SU-DHL-6 (cell line): ENCODE results near the gene TPI1.

Experiments used
- CTCF ChIP-seq: fragments of 200-600 bp; sonication (generic); IDR thresholded peaks from one replicate; pipeline ENCODE4 v1.5.1; 2017; ENCODE audit warnings: antibody characterized with exemption, mild to moderate bottlenecking, low read length, moderate library complexity; ENCODE audit not compliant: insufficient read depth, poor library complexity, severe bottlenecking
- EZH2phosphoT487 ChIP-seq: fragments of 200-600 bp; sonication (generic), shearing (Covaris generic); conservative IDR thresholded peaks from 2 replicates; pipeline ENCODE4 v1.6.1; 2018; ENCODE audit warnings: mild to moderate bottlenecking, antibody characterized with exemption, low read length, moderate library complexity, mixed read lengths

- TF ChIP-seq CTCF (no peak), EZH2phosphoT487 (no peak)
Measured at GRCh38 chr12:6823182-6824084, 43.9 kb upstream of the TPI1 start.
